DND-41 (cell line): Measurements from ENCODE around the gene SERGEF.

Experiments
- ATAC-seq: fragments of 200-7000 bp; cut with Tn5 transposase; 3 replicates; pipeline ENCODE4 v1.9.1; 2021; ENCODE audit warnings: low read depth; ENCODE audit not compliant: insufficient read depth
- DNase-seq: peaks from one replicate; pipeline ENCODE4 v3.0.0-alpha.2; 2020
- H2AFZ ChIP-seq: 2 replicates; pipeline ENCODE4 v1.6.0; 2012; ENCODE audit warnings: low read depth, low read length
- H3K27ac ChIP-seq: 2 replicates; pipeline ENCODE4 v1.5.1; 2012; ENCODE audit warnings: low read length, inconsistent platforms
- H3K27me3 ChIP-seq: fragments of 200-600 bp; sonication (generic); 2 replicates; pipeline ENCODE4 v1.6.0; 2012; ENCODE audit warnings: low read length, mild to moderate bottlenecking, inconsistent platforms; ENCODE audit not compliant: insufficient read depth, poor library complexity
- H3K36me3 ChIP-seq: 2 replicates; pipeline ENCODE4 v1.5.1; 2012; ENCODE audit warnings: low read length, inconsistent platforms; ENCODE audit not compliant: insufficient read depth
- H3K4me1 ChIP-seq: 2 replicates; pipeline ENCODE4 v1.5.1; 2012; ENCODE audit warnings: mild to moderate bottlenecking, low read length; ENCODE audit not compliant: insufficient read depth
- H3K4me2 ChIP-seq: 2 replicates; pipeline ENCODE4 v1.6.0; 2012; ENCODE audit warnings: mild to moderate bottlenecking, moderate library complexity, low read length, inconsistent platforms; ENCODE audit not compliant: insufficient read depth
- H3K4me3 ChIP-seq, 2 experiments: fragments of 200-600 bp in 1 of 2; shearing (Covaris generic) in 1 of 2; 2 replicates each; pipeline ENCODE4 v1.5.1; 2012 to 2016; ENCODE audit warnings: inconsistent platforms in 2 of 2, low read length in 2 of 2, mild to moderate bottlenecking in 2 of 2, low read depth in 1 of 2, moderate library complexity in 1 of 2
- H3K79me2 ChIP-seq: 2 replicates; pipeline ENCODE4 v1.6.0; 2012; ENCODE audit warnings: low read length, inconsistent platforms; ENCODE audit not compliant: insufficient read depth
- H3K9ac ChIP-seq: 2 replicates; pipeline ENCODE4 v1.6.0; 2012; ENCODE audit warnings: low read depth, mild to moderate bottlenecking, inconsistent platforms, low read length, moderate library complexity
- H3K9me3 ChIP-seq: 2 replicates; pipeline ENCODE4 v1.5.1; 2012; ENCODE audit warnings: low read length, moderate library complexity, mild to moderate bottlenecking, inconsistent platforms; ENCODE audit not compliant: insufficient read depth, severe bottlenecking
- H4K20me1 ChIP-seq: 2 replicates; pipeline ENCODE4 v1.6.0; 2012; ENCODE audit warnings: low read length; ENCODE audit not compliant: insufficient read depth
- EZH2 ChIP-seq: IDR thresholded peaks from 3 replicates; pipeline ENCODE4 v1.6.1; 2012; ENCODE audit warnings: borderline replicate concordance, low read depth, mild to moderate bottlenecking, moderate library complexity, low read length, inconsistent platforms; ENCODE audit not compliant: severe bottlenecking
- TF ChIP-seq, protein P1 (sequence below): IDR thresholded peaks from 2 replicates; pipeline ENCODE4 v1.5.1; 2012; ENCODE audit warnings: borderline replicate concordance, low read length, moderate library complexity, mild to moderate bottlenecking; ENCODE audit not compliant: poor library complexity, severe bottlenecking; ENCODE audit errors: extremely low read depth

Gene SERGEF

DNA sequence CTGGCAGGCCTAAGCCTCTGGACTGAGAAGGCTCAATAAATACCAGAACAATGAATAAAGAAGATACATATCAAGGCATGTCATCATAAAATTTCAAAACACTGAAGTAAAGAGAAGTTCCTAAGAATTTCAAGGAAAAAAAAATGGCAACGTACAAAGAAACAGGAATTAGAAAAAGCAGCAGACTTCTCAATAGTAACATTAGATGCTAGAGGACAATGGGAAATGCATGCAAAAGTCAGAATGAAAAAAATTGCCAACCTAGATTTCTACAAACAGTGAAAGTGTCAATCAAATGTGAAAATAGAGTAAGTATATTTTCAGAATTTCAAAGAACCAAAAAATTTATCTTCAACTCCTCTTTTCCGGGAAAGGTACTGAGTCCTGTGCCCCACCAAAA lies 153.3 kb downstream of the SERGEF start:
- no peaks in the 10 kb centered on the region for H3K9me3 ChIP-seq
- peaks cover 3% of the 10 kb centered on the region; the same call in 1 of the 2 replicates for H3K36me3 ChIP-seq
- H2AFZ ChIP-seq: no peak overlapping the region
- no peaks in the 10 kb centered on the region for H4K20me1 ChIP-seq
- no peak overlapping the region for H3K9ac ChIP-seq
- no peak overlapping the region for H3K4me2 ChIP-seq
- ATAC-seq (no peak), DNase-seq (no peak)
- no peak overlapping the region for H3K27ac ChIP-seq
- H3K4me1 ChIP-seq: no peaks in the 10 kb centered on the region
- H3K79me2 ChIP-seq: no peaks in the 10 kb centered on the region
- H3K4me3 ChIP-seq: no peak overlapping the region
- H3K27me3 ChIP-seq: no peaks in the 10 kb centered on the region
- no peak for TF ChIP-seq EZH2
- TF ChIP-seq, protein P1, sequence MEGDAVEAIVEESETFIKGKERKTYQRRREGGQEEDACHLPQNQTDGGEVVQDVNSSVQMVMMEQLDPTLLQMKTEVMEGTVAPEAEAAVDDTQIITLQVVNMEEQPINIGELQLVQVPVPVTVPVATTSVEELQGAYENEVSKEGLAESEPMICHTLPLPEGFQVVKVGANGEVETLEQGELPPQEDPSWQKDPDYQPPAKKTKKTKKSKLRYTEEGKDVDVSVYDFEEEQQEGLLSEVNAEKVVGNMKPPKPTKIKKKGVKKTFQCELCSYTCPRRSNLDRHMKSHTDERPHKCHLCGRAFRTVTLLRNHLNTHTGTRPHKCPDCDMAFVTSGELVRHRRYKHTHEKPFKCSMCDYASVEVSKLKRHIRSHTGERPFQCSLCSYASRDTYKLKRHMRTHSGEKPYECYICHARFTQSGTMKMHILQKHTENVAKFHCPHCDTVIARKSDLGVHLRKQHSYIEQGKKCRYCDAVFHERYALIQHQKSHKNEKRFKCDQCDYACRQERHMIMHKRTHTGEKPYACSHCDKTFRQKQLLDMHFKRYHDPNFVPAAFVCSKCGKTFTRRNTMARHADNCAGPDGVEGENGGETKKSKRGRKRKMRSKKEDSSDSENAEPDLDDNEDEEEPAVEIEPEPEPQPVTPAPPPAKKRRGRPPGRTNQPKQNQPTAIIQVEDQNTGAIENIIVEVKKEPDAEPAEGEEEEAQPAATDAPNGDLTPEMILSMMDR: no peak

DNA sequence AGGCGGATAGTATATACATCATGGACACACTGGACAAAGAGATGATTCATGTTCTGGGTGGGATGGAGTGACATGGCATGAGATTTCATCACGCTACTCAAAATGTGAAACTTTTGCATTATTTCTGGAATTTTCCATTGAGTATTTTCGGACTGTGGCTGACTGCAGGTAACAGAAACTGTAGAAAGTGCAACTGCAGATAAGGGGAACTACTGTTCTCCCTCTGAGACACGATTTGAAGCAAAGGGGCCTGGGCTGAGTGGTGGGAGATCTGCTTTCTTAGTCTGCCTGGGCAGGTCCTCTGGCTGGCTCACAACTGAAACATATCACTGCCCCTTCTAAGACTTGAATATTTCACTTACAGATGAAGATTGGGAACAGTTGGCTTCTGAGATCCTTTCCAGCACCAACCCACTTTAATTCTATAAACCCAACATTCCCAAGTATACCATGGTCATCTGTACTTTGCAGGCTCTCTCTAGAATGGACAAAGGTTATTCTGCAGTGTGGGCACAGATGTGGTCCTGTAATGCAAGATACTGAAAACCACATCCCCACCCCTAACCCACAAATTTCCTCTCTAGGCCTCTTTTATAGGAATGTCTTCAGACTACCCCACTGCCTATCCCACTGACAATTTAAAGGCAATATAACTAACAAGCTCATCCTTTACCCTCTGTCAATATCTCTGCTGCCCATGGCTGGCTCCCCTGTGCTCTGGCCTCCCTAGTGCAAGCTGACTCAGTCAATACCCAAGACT lies 157.1 kb downstream of the SERGEF start:
- DNase-seq: no peak
- TF ChIP-seq, protein P1: no peak
- no peak for TF ChIP-seq EZH2
- Histone ChIP-seq H2AFZ (no peak overlapping the region), H3K79me2 (no peaks in the 10 kb centered on the region), H3K9ac (no peak overlapping the region), H3K4me1 (no peaks in the 10 kb centered on the region), H4K20me1 (no peaks in the 10 kb centered on the region), H3K4me2 (no peak overlapping the region), H3K27ac (no peak overlapping the region), H3K27me3 (no peaks in the 10 kb centered on the region), H3K4me3 (no peak overlapping the region), H3K9me3 (no peaks in the 10 kb centered on the region), H3K36me3 (peaks cover 3% of the 10 kb centered on the region; the same call in 1 of the 2 replicates)
- ATAC-seq: no peak

DNA sequence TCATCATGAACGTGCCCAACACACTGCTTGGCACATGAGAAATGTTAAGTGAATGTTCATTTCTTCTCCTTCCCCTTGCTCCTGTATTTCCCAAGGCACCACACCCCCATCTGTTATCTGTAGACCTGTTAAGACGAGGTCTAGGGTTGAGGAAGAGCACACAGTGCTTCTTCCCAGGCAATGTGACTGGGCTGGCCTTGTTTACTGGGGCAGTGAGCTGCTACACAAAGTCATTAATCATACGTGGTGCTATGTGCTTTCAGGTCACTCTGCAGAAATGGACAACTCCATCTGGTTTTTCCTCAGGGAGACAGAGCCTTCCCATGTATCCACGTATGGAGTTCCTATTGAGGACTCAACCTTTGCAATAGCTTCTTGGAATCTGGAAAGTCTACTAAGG lies 159.6 kb downstream of the SERGEF start:
- Histone ChIP-seq H3K27ac (no peak overlapping the region), H3K79me2 (no peaks in the 10 kb centered on the region), H2AFZ (no peak overlapping the region), H3K9me3 (no peaks in the 10 kb centered on the region), H3K4me2 (no peak overlapping the region), H3K27me3 (no peaks in the 10 kb centered on the region), H3K9ac (no peak overlapping the region), H3K36me3 (peaks cover 3% of the 10 kb centered on the region; the same call in 1 of the 2 replicates), H3K4me3 (no peak overlapping the region), H4K20me1 (no peaks in the 10 kb centered on the region), H3K4me1 (no peaks in the 10 kb centered on the region)
- no peak for ATAC-seq
- TF ChIP-seq, protein P1: no peak
- no peak for TF ChIP-seq EZH2
- no peak for DNase-seq

DNA sequence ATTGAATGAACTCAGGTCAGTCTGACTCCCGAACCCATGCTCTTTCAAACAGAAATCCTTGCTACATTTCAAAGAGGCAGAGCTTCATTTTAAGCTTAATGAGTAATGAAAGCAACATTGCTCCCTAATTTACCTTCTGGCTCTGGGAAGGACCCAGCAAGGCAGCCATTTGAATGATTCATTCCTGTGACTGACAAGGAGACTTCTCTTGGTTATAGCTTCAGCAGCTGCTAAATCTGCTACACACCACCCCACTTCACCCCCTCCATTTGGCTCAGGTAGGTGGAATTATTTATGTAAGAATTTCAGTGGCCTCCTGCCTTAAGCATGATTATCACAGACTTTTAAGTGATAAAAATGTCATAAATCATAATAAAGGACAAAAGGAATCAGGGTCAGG lies 160.6 kb downstream of the SERGEF start:
- Histone ChIP-seq H3K4me2 (no peak overlapping the region), H3K27ac (no peak overlapping the region), H3K9me3 (no peaks in the 10 kb centered on the region), H3K27me3 (no peaks in the 10 kb centered on the region), H2AFZ (no peak overlapping the region), H3K79me2 (no peaks in the 10 kb centered on the region), H3K4me3 (no peak overlapping the region), H3K4me1 (no peaks in the 10 kb centered on the region), H3K9ac (no peak overlapping the region), H4K20me1 (no peaks in the 10 kb centered on the region), H3K36me3 (peaks cover 3% of the 10 kb centered on the region; the same call in 1 of the 2 replicates)
- ATAC-seq: no peak
- no peak for TF ChIP-seq EZH2
- TF ChIP-seq, protein P1: no peak
- DNase-seq: no peak
